HG02884 (cell line): ENCODE data around the gene ACTR1B.
"Not testable (repeated sequence)": the region's sequence is repeated elsewhere in the genome, so short reads cannot be mapped to it uniquely, and the experiment has no call there.

ENCODE experiments used
- ATAC-seq: cut with Tn5 transposase; IDR thresholded peaks from one replicate; pipeline ENCODE4 v1.9.1; 2021; ENCODE audit warnings: mild to moderate bottlenecking, moderate library complexity; ENCODE audit not compliant: unreplicated experiment

The ACTR1B gene

DNA sequence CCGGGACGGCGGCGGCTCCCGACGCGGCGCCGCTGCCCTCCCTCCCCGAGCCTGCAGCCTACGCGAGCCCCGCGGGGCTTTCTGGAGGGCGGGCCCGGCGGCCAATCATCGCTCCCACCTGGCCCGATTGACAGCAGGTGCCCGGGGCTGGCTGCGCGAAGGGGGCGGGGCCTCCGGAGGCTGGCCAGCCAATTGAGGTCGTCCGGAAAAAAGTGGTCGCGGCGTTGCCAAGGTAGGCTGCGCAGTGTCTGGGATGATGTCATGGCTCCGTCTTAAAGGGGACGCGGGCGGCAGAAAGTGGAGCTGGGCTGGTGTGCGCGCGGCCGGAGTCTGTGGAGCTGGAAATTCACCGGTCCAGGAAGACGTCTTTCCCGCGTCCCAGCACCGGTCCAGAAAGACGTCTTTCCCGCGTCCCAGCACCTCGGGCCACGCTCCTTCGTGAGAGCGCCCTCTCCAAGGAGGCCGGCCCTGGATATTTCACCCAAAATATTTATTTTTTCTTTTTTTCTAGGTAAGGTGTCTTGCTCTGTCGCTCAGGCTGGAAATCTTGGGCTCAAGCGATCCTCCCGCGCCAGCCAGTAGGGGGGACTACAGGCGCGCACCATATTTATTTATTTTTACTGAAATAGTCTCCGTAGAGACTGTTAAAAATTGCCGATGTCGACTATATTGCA is at the start of gene ACTR1B:
Gene ACTR1B, minus strand, starts transcription at position 83 of the 674 bp plus-strand sequence. CDS start 154 bp downstream, outside the sequence.
- ATAC-seq = peak; percentile 78

DNA sequence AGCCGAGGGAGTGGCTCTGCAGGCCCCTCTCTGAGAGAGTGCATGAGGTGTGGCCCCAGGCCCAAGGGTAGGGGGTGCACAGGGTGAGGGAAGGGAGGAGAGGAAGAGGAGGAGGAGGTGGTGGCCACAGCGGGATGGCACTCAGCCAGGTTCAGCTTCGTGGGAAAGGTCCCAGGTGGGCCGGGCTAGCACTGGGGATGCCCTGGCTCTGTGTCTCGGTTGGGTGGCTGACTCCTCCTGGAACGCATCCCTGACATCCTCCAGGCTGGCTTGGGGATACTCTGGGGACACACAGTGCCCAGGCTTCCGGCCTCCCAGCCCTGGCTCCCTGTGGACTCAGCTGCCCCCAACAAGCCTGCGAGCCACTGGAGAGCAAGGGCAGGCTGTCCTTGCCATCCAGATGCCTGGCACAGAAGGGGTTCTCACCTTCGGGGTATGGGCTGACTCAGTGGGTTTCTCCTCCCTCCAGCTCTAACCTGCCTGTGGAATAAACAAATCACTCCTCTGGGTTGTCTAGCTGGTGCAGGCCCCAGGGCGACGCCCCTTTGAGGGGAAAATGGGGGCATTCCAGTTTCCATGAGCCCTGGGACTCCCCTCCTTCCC is 49.0 kb upstream of the ACTR1B start:
- ATAC-seq = no peak

DNA sequence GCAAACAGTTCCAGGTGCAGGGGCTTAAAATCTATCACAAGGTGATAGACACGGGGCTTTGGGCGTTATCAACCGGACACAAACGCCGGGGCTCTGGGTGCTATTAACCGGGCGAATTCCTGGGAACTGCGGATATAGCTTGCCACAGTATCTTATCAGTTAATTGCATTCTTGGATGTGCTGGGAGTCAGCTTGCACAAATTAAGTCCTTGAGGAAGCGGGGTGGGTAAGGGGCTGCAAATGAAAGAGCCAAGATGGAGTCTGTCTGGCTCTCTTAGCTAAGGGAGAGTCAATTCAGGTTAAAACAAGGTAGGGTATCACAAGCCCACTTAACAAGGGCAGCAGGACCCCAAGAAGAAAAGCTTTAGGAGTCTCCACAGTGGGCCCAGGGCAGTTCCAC is 48.3 kb upstream of the ACTR1B start:
- ATAC-seq = not testable (repeated sequence)

DNA sequence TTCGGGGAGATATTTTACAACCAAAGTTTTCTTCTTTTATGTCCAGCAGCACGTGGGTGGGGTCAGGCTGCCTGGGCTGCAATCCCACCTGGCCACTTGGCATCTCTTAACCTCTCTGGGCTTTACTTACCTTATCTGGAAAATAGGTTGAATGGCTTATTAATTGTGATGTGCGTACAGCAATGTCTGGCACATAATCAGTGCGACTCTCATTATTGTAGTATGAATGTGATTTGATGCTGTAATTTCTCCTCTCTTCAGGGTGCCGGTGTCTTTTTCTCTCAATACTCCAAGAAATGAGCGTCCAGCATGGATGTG is 47.5 kb upstream of the ACTR1B start:
- ATAC-seq = no peak

DNA sequence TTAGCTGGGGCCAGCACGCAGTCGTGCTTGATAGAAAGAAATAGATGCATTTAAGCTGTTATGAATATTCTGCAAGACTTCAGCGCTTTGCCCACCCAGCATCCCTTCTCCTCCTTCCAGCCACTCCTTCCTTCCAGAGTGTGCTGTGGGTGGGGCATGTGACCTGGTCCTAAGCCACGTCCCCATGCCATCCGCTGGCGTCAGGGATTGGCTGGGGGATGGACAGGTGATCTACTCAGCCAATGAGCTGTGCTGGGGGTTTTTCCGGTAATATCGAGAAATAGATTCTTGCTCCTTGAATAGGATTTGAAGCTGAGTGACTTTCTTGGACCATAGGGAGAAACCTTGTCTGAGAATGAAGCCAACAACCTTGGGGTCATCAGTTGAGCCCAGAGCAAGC is 44.8 kb upstream of the ACTR1B start:
- ATAC-seq = no peak

DNA sequence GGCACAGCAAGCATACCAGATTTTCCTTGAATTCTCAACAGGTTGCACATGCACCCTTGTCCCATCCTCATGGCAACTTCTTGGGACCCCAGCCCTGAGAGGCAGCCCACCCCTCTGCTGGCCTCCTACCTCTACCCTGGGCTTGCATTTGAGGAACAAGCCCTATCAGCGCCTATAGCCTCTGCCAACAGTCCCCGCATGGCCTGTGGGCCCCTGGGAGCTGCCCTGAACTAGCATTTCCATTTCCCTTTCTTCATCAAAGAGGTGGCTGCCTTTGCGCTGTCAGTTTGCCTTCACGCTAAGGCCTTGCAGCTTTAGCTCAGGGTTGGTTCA is 44.2 kb upstream of the ACTR1B start:
- ATAC-seq = no peak

DNA sequence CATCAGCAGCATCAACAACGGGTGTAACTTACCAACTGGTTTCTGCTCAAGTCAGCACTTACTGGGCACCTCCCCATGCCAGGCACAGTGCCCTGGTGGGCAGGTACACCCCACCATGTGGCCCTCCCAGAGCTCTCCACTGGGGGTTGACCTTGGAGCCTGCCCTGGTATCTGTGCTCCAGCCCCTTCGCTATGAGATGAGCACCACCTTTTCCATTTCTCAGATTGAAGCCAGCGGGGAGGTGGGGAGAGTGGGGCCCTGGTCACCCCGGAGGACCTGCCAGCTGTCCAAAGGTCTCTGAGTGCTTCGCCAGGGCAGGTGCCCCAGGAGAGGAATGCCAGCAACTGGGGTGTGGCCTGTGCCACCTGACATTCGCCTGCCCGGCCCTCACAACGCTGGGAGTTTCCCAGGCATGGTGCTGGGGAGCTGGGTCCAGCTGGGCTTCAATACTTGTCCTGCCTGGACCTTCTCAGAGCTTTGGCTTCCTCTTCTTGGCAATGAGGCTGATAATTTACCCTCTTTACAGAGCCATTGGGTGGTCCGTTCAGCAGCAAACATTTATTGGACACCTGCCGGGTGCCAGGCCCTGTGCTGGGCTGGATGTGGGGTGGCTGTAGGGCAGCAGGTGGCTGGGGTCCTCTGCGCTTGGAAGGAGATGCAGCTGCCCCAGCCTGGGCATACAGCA is 43.7 kb upstream of the ACTR1B start:
- no peak for ATAC-seq

DNA sequence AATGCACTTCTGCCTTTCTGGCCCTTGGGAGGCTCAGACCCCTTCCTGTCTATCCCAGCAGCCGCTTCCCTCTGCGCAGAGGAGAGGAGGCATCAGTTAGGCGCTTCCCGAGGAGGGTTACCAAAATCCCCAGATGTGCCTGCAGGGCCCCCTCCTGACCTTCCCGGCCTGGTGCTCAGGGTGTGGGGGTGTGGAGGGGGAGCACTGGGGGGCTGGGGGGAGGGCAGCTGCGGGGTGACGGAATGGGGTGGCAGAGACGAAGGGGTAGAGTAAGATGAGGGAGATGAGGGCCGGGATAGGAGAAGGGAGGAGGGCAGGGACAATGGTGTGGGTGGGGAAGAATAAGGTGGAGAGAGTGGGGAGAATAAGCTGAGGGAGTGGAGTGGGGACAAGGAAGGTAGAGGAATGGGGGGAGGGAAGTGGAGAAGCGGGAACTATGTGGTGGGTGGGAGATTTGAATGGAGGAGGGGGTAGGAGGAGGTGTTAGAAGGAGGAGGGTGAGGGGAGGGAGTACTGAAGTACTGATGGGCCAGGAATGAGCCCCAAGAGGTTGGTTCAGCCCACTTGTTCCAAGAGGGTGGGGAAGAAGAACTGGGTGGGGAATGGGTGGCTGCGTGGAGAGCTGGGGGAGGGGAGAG is 43.0 kb upstream of the ACTR1B start:
- no peak for ATAC-seq

DNA sequence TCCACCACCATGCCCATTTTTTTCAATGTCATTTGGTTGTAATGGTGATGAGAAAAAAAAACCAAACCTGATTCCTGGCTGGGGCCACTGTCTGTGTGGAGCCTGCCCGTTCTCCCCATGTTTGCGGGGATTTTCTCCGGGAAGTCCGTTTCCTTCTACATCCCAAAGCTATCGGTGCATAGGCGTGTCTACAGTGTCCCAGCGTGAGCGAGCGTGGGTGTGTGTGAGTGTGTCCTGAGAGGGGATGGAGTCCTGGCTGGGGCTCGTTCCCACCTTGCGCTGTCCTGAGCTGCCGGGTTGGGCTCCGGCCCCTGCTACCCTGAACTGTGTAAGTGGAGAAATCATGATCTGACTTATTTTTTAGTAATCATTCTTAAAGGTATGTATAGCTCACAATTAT is 42.3 kb upstream of the ACTR1B start:
- no peak for ATAC-seq

DNA sequence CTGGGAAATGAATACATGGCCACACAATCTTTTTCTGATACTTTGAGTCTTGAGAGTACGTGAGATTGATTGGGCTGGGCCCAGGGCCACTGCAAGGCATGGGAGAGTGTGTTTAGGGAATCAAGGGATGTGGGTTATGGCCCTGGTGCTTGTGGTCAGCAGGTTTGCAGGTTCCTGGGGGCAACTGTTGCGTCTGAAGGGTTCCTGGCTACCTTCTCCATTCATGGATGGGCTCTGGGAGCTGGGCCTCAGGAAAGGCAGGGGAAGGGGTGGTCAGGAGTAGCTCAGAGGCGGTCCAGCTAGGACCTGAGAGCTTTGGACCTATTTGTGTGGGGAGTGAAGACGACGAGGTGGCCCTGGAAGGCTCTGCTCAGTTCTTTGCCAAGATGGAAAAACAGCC is 41.1 kb upstream of the ACTR1B start:
- no peak for ATAC-seq

DNA sequence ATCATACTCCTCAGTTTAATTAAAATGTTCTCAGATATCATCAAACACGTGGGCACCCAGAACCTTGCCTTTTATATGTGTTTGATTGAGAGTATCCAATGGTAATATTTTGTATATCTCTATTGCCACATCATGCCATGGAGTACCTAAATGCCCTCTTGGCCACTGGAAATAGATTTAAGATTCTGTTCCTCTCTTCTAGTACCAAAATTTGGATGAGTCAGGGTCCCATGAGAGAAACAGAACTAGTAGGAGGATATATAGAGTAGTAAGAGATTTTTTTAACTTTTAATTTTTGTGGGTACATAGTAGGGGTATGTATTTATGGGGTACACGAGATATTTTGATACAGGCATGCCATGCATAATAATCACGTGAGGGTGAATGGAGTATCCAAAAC is 39.9 kb upstream of the ACTR1B start:
- ATAC-seq = no peak

DNA sequence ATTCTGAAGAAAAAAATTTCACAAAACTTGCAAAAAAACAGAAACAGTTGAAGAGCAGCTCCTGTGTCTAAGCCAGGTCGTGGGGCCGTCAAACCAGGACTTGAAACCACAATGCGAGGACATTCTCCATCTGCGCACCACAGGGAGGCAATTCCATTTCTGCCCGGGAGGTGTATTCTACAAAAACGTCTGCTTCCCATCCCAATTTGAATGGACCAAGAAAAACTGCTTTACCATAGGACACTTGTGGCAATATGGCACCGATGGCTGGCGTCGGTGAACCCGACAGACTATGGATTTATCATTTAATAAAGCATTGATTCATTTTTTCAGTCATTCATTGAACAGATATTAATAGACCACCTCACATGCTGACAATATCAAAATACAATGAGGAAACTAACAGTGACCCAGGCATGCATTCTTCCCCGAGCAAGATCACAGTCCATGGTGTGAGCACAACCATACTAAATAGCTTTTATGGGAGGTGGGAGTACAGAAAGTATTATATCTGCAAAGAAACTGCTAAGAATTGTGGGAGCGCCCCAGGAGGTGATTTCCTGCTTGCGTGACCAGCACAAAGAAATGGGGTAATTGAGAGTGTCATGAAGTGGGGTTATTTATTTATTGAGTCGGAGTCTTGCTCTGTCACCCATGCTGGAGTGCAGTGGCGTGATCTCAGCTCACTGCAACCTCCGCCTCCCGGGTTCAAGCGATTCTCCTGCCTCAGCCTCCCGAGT is 39.1 kb upstream of the ACTR1B start:
- ATAC-seq = no peak

DNA sequence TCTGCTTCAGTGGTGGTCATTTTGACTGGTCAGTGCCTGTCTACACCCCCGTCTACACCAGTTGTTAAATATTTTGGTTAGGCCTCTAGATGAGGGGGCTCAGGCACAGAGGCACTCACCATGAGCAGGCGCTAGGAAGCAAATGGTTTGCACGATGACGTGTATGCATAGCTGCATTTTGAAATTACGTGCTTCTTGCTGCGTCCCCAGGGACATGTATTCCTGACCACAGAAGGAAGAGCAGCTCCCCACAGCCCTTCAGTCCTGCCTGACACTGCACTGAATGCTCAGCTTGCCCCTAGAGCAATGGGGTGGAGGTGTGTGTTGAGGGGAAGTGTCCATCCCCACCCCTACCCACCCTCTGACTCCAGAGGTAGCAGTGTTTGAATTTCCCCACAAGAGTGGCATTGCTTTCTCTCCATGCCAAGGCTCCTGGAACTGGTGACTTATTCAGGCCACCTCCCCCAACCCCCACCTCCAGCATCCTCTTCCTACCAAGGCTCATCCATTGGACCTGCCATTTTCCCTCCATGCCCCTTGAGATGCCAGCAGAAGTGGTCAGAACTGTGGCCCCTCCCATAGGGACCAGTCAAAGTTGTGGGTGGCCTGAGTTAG is 38.1 kb upstream of the ACTR1B start:
- ATAC-seq = no peak

DNA sequence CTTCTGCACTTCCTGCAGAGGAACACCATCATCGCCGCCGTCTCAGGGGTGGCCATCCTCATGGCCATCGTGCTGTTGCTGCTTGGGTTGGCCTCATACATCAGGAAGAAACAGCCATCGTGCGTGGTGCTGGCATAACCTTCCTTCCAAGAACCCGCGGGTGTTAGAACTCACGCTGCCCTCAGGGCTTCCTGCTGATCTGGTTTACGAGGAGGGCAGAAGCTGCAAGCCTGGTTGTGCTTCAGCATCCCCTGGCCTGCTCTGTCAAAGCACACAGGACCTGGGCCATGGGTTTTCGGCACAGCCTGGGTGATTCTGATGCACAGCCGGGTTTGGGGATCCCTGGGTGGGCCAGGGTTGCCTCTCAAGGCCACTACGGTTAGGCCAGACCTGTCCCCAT is 37.3 kb upstream of the ACTR1B start:
- ATAC-seq = no peak

DNA sequence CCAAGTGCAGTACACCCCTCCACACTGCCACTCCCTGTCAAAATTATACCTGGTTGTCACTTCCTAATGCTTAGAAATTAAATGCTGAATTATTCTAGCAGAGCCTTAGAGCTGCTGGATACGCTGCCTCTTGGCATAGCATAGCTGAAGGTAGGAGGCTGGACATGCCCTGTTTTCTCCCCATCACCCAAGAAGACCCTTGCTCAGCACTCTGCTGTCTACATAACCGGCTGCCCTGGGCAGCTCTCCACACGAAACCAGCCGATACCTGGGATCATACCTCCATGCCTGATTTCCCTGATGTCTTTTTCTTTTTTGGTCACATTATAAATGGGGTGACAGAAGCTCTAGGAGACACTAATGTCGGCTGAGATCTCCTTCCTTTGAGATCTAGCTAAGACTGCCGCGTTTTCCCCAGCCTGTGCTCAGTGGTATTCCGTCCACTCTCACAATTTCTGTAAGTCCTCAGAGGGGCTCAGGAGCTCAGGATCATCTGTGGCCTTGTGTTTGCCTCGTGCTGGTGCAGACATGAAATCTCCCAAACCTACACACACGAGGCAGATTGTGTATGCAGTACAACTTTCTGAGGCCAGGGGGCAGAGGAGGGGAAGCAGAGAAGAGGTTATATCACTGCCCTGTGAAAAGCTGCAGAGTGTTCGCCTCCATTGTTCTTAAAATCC is 36.1 kb upstream of the ACTR1B start:
- ATAC-seq = no peak

DNA sequence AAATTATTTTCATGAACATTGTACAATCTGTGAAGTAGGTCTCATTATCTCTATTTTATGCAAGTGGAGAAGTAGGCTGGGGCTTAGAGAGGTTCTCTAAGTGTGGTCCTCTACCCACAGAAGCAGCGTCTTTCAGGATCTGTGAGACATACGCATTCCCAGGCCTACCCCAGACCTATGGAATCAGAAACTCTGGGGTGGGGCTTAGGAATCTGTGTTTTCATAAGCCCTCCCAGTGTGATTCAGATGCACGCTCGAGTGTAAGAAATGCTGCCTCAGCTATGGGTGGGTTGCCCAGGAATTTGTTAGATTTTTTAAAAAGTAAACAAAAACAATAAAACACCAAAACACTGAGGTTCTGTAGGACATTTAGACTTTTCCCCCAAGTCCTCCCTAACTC is 34.7 kb upstream of the ACTR1B start:
- ATAC-seq = no peak

DNA sequence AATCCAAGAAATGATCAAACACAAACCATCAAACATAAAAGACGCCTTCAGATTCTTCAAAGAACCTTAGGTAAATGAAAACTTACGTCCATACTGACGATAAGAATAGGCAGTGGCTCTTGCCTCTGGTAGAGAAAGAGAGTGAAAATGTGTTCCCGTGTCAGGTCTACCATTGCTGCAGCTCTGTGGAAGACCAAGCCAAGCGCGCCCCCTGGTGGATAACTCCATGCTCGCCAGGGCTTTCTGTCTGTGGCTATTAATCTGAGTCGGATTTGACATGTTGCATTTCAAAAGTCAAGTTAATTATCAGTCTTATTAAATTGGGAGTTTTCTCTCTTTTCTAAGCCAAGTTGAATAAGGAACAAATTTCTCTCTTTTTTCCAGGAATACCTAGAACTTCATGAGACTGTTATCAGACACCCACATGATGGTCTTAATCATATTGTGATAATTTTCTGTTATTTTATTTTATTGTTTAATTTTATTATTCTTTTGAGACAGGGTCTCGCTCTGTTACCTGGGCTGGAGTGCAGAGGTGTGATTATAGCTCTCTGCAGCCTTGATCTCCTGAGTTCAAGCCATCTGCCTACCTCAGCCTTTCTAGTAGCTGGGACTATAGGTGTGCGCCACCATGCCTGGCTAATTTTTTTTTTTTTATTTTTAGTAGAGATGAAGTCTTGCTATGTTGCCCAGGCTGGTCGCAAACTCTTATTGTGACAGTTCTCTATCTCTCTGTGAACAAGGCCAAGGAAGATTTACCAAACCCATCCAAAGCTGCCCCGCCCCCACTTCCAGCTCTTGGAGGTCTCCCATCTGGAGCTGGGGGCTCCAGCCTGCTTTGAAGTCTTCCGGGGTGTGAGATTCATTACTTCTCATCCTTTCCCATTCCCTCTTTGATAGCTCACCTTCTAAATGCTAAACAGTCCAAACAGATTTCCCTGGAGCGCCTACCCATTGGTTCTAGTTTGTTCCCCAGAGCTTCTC is 33.7 kb upstream of the ACTR1B start:
- ATAC-seq = no peak

DNA sequence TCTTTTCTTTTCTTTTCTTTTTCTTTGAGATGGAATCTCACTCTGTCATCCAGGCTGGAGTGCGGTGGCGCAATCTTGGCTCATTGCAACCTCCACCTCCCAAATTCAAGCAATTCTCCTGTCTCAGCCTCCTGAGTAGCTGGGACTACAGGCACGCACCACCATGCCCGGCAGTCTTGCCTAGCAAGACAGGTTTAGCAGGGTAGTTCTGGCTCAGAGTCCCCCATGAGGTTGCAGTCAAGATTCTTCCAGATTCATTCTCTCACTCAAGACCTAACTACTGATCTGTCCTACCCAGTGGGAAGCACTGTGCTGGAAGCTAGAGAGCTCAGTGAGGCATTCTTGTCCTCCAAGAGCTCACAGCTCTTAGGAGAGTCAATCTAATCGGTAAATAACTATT is 31.9 kb upstream of the ACTR1B start:
- no peak for ATAC-seq

DNA sequence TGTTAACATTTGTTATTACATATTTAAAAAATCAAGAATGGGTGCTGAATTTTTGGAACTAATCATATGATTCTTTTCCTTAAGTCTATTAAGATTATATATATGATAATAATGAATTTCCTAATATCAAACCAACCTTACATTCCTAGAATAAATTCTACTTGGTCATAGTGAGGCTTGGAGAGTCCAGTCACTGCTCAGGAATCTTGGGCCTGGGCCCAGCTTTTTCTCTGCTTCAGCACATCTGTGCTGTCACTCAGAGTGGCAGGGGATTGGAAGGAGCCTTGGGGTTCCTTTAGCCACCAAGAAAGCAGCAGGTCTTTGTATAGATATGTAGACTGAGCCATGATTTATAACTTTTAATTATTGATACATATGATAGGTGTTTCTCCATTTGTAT is 29.6 kb upstream of the ACTR1B start:
- no peak for ATAC-seq
